HG03521 (cell line): Measurements from ENCODE around the gene MROH2A.

Source experiments
- ATAC-seq: cut with Tn5 transposase; IDR thresholded peaks from one replicate; pipeline ENCODE4 v1.9.1; 2021; ENCODE audit warnings: mild to moderate bottlenecking, moderate library complexity; ENCODE audit not compliant: unreplicated experiment

Gene MROH2A

DNA sequence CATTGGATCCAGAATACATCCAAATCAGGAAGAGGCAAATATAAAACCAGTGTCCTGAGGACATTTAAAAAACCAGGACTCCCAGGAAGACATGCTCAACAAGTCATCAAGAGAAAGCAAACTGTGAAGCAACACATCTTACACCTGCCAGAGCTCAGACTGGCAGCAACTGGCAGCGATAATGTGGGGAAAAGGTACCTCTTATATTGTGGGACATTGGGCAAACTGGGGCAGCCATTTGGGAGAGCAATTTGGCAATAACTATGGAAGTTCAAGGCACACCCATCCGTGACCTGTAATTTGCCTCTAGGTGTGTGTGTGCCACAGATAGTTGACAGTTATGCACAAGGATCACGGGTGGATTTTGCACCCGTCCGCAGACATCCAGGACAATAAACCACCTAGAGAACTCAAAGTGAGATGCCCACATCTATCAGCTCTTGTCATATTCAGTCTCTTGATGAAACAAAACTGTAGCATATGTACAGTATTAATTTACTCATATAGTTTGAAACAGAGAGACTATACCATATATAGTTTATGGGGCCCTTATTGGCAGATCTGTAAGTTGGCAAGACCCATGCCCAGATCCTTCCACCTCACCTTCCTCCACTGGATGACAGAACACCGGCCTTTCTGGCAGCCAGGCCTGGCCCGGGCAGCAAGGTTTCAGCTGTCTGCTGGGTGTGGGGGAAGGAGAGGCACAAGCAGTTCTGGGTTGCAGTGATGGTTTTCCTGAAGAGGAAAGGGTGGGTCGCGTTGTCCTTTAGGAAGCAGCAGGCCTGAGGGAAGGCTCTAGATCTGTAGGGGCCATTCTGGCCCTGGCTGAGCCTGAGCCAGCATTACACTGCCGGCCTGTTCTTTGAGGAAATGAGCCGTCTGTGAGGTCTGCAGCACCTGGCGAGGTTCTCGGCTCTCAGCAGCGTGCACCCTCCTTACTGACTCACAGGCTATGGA, 57.4 kb downstream of the MROH2A start:
- ATAC-seq, result no peak

DNA sequence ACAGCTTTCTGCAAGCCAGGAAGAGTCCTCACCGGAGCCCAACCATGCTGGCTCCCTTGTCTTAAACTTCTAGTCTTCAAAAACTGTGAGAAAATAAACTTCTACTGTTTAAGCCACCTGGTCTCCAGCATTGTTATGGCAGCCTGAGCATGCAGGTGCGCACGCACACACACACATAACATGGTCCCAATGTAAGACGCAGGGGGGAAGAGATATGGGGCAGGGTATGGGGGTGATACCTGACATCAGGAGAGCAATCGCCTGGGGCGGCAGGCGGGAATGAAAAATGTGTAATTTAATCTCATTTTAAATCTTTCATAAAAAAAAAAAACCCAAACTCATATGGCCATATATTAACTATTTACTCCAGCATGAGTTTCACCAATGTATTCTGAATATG, 58.2 kb downstream of the MROH2A start:
- no peak for ATAC-seq

DNA sequence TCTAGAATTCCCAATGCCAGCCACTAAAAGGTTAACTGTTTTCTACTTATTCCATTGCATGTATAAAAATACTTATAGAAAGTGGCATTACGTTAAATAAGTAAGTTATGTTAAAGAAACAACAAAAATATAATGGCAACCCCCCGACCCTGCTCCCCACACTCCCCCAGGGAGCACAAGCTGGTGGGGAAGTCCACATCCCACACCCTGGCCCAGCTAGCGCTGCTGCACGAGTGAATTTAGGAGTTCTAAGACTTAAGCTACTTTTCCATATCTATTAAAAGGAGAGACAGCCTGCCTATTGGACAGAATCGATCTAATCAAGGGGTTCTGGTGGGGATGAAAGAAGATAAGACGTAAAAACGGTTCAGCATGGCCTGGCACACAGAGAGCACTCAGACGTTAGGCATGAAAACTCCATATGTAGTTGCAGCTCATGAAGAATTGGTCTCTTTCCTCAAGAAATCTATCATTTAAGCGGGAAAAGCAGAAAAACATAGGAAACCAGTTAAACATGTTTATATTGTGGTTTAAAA, 59.6 kb downstream of the MROH2A start:
- no peak for ATAC-seq

DNA sequence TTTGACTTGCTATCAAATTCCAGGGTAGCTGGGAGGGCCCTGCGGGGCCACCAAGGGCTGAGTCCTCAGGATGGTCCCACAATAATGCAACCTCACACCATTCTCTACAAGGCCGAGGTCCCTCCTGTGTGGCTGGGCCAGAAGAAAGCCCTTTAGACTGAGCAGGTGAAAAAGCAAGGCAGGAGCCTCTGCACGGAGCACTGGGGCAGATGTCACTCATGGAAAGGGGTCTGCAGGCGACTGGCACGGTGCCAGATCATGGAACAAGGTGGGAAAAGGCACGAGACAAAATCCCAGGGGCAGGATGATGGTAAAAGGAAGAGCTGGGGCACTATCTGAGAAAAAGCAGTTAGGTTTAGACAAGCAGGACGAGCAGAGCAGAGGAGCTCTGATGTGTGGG, 60.1 kb downstream of the MROH2A start:
- ATAC-seq, result no peak

DNA sequence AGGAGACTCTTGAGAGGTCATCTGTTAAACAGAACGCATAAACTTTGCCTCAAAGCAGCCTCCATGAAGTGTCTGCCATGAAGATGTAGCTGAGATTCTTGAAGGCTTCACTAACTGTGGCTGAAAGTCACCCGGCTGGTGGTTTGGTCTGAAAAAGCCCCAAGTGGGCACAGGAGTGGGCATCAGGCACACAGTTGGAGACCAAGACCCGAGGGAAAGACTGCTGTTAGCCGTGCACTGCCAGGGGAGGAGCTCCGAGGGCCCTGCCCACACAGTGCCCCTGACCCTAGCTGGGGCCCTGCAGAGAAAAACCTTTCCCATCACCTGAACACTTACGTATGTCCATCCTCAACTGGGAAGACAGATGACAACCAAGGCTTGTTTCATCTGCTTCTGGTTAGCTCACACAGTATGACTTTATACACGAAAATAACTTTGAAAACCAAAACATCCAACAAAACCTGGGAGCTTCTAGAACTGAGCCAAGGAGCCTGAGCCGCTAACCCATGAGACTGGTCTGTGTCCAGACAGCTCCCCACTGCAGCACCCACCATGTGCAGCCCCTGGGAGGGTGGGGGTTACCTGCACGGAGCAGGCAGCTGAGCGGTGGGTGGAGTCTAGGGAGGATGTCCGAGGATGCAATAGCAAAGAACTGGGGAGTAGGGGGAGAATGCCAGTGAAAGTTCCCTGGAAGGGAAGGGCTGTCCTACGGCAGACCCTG, 60.8 kb downstream of the MROH2A start:
- ATAC-seq, result no peak

DNA sequence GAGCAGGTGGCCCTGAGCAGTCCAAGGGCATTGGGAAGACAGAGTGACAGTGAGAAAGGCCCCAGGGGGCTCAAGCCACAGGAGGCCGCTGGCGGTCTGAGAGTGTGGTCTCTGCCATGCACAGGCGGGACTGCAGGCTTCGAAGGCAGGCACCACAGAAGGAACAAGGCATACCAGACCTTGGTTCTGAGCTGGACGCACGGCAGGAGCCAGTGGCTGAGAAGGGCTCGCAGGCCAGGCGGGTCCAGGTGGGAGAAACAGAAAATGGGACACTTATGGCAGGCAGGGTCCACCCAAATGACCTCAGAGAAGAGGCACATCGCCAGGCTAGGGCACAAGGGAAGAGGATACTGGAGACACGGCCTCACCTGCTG, 61.3 kb downstream of the MROH2A start:
- no peak for ATAC-seq

DNA sequence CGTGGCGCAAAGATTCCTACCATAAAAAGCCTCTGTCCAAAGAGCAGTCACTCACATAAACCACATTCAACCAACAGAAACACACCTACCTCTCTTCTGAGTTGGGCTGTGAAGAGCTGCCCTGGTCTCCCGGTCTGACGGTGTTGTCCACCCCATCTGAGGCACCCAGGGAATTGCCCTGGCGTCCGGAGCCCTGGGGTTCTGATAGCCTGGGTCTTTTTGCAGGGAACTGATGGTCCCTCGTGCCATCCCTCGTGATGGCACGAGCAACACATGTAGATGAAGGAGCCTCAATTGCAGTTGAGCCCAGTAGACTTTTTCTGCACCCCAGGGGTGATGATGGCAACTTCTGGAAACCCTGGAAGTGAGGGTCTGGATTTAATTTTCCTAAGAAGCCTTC, 62.4 kb downstream of the MROH2A start:
- ATAC-seq, result no peak

DNA sequence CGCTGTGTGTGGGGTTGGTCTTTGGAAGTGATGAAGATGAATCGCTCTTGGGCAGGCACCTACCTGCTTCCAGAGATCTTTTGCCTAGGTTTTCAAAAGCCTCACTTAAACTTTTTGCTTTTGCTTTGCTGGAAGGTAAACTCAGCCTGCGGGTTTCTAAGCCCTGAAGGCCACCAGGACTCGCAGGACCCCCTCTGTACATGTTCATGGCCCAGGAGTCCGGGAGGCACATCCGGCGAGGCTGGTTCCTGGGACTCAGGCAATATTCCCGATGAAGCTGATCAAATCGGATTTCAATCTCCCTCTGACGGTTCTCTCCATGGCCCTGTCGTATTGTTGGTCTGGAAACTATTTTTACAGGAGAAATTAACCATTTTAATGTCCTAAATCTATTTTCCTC, 63.1 kb downstream of the MROH2A start:
- no peak for ATAC-seq

DNA sequence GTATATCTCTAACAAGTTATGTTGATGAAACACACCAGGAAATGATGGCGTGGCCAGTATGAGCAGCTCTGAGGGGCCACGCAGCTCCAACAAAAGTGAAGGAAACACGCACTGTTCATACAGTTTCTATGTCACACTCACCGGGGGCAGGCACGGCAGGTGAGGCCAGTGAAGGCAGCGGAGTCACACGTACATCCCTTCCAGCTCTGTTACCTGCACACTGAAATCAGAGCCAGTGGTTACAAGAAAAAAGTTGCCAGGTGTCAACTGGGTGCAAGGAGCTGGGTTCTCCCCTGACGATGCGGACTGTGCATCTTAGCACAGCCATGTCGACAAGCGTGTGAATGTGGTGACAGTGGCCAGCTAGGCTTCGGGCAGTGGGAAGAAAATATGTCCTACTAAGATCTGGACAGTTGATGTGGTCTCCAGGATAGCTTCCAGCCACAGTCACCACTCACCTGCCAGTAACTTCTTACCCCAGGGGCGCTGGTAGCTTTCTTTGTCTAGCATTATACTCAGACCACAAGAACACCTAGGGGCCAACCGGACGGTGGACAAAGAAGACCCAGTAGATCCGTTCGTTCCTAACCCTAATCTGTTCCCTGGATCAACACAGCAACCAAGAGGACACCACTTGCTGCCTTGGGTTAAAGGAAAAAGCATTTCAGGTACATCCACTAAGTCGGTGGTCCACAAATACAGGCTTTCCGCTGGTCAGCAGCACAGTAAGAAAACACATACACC, 66.1 kb downstream of the MROH2A start:
- ATAC-seq, result no peak

DNA sequence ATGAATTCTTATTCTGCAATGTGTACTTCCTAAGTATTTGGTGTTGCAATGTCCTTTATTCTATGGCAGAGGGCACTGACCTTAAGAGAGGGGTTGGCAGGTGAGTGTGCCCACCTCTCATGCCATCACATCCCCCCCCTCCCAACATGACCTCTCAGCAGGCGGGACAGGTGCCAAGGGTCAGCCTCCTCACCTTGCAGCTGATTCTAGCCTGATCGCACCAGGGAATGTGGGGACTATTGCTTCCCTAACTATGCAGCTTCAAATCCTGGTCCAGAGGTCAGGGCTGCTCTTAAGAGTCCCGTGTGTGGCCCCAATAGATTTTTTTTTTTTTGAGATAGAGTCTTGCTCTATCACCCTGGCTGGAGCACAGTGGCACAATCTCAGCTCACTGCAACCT, 66.7 kb downstream of the MROH2A start:
- ATAC-seq, result no peak

DNA sequence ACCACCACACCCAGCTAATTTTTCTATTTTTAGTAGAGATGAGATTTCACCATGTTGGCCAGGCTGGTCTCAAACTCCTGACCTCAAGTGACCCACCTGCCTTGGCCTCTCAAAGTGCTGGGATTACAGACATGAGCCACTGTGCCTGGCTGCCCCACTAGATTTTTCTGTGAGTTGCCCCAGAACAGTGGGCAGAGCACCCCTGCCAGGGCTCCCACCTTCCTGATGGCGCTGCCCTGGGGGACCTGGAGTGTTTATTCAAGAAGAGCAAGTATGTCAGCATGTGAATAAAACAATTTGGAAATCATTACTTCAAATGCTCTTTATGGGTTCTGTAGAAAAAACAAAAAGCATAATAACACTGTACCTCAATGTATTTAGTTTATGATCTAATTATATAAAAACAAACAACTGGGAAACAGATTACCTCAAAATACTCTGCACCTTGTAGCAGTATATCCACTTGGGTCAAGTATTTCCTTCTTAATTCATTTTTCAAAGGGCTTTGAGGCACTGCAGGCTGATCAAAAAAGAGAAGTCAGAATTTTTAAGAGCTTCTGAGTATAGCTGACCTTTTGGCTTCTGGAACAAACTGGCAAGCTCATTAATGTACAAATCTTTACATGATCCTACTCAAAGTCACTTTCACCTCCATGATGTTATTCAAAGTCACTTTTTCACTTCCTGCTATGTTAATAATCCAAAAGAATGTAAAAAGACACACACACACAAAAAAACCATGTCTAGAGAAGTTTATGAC, 67.4 kb downstream of the MROH2A start:
- ATAC-seq, result no peak

DNA sequence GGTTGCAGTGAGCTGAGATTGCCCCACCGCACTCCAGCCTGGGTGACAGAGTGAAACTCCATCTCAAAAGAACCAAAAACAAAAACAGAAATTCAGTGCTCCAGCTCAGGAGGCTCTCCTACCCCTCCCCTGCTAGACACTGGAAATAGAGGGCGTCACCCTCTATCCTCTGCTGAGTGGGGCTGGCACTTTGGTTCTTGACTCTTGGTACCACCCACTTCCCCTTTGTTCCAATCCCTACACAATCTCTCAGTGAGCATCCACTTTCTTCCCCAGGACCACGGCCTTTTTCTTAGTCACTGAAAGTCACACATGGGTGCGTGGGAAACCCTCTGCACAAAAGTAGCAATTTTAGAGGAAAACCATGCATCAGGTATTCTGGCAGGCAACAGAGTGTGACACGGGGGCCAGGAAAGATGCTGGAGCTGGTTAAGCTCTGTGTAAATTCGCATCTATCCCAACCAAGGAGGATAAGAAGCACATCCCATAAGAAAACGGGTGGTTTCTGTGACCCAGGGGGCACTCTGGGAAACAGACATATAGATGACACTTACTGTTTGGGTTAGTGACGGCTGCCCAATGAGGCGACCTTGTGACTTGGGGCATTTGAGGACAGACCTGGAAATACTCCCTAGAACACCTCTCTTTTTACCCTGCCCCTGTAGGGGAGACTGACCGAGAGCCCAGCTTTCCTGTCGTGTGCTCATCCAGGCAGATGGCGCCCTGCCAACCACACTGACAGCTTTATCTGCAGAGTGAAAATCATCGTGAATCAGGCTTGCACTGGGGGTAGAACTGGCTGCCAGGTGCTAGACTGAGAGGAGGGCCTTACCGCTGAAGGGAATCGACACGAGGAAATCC, 68.5 kb downstream of the MROH2A start:
- no peak for ATAC-seq

DNA sequence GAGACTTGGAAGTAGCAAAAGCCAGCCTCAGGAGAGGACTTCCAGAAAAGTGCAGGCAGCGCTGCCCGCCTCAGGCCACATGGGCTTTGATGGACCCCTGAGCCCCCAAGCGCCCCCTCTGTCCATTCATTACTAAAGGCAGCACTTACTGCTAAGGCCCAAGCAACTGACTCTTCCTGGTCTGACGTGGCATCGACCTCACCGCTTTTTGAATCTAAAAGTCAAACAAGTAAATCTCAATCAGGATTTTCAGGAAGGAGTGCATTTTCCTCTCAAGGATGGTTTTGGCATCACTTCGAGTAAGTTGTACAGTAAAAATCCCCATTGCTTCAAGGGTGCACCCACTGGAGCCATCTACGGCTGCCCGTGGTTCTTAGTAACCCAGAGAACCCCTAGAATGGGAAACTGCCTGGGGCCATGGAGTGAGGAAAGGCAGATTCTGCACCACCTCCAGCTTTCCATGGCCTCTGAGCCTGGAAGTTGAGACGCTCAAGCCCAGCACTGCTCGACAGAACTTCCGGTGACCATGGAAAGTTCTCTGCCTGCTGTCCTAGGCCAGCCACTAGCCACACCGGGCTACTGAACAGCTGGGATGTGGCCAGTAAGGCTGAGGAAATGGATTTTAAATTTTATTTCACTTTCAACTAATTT, 69.2 kb downstream of the MROH2A start:
- no peak for ATAC-seq

DNA sequence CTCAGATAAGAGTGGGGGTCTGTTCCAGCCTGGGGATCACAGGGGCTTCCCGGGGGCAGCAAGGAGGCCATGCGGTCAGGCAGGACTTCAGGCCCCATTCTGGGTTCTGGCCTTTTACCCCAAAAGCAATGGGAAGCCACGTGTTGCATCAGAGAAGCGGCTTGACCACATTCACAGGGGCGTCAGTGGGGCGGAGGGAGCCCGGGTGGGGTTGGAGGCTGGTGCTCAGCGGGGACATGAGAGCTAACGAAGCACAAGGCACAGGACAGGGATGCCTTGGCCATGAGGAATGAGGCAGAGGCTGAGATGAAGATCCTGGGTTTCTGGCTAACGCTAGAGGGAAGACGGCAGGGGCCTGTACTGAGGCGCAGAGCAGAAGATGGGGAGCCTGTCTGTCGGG, 70.1 kb downstream of the MROH2A start:
- ATAC-seq, result no peak

DNA sequence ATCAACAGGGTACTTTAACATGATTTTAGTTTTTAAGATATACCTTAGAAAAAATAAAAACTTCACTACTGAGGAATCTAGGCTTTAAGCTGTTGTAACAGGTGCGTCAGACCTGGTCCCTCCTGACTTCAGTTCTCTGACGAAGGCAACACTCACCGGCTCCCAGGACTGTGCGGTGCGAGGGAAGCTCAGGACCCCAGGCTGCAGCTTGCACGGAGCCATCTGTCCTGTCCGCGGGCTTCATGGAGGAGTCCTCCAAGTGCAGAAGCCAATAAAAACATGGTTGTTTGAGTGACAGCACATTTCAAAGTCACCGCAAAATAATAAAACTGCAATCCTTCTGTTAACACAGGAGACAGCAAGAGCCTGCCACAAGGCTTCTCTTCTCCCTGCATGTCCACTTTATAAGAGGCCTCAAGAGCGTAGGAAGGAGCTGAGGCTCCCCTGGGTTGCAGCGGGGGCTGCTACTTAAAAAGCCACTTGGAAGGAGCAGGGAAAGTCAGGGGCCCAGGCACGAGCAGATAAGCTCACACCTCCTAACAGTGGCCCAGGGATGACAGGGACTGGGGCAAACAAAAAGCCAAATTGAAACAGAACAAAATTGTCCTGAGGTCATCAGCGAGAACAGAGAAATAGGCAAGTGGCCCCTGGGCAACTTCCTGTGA, 71.6 kb downstream of the MROH2A start:
- ATAC-seq, result no peak

DNA sequence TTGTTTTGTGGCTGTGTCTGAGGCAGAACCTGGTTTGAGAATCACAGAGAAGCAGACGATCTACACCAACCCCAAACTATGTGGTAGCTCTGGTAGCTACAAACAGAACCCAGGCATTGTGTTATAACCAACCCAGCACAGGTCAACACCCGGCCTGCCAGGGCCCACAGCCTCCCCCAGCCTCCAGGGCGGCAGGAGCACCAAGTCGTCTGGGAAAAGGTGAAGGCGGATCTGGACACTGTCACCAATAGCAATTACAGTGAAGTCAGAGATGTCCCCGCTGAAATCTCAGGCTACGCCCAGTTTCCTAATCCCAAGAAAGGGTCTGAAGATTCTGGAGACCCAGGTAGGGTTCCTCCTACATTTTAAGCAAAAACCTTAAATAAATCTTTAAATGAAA, 72.6 kb downstream of the MROH2A start:
- ATAC-seq, result no peak

DNA sequence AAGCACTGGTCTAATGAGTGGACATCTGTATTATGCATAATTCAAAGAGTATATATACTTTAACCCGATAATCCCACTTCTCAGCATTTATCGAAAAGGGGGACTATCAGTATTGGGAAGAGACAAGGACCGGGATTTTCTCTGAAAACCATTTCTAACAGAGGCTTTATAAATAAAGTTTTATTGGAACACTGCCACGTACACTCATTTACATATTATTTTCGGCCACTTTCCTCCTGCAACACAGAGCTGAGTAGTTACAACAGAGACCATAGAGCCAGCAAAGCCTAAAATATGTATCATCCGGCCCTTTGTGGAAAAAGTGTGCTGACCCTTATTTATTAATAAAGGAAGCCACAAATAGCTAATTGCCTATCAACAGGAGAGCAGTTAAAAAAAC, 73.0 kb downstream of the MROH2A start:
- ATAC-seq, result no peak

DNA sequence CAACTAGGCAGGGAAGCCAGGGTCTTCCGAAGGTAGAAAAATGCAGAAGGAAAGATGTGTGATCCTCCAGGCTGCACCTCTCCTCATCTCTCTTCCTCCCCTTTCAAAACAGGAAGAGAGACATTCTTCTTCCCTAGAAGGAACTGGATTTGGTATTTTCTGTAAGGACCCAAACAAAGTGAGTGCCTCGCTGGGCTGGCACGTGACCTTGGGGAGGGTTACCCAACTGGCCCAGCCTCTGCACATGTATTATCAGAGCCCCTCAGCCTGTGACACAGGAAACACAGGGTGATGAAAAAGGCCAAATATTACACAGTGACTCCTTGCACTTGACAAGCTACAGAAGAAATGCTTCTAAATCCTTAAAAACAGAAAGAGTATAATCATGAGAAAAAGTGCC, 73.9 kb downstream of the MROH2A start:
- no peak for ATAC-seq

DNA sequence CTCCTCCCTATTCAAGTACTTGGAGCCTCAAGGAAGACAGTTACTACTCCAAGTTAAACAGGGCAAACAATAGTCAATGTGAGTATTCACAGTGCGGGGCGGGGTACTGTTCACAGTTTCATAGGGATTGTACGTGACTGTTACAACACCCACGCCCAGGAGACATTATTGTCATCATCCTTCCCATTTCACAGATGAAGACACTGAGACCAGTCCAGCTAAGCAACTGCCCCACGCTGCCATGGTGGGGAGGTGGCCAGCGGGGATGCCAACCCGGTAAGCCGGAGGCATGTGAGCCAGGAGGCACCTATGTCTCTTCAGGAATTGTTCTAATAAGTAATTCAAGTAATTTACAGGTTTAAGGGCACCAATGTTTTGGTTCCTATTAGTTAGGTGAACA, 75.2 kb downstream of the MROH2A start:
- ATAC-seq, result no peak
